Prostate gland (tissue), 2 donors: ENCODE data around the gene DDX21.

ENCODE experiments used
- CTCF ChIP-seq, 4 experiments: fragments of 200-600 bp in 2 of 4; fragments of 450-650 bp in 2 of 4; sonication (generic) in 2 of 4; IDR thresholded peaks; 1 replicate in 3 of 4; 2 replicates in 1 of 4; pipeline ENCODE4 v1.5.1; 2016 to 2019; ENCODE audit warnings: antibody characterized with exemption in 4 of 4, mild to moderate bottlenecking in 2 of 4, moderate library complexity in 2 of 4
- POLR2AphosphoS5 ChIP-seq: sonication (generic); formaldehyde crosslinking; IDR thresholded peaks from one replicate; pipeline ENCODE4 v1.6.1; 2017; ENCODE audit warnings: antibody characterized with exemption

GRCh38 chr10:68938884-68939283 is 17.1 kb upstream of the DDX21 start:
- TF ChIP-seq CTCF (IDR thresholded peaks at IDR 0.05) (no peak), POLR2AphosphoS5 (no peak)
